Activated CD4-positive, alpha-beta T cell treated with anti-CD3 and anti-CD28 coated beads, Interleukin-2, amount 10 ng/mL, durations not matched to agents 7 days and 5 days (primary cell): ENCODE results near the gene MCIDAS. TPM values are rescaled to one million over a fixed set of nuclear protein-coding genes. Genes with fewer than 3 reads are reported as not detected.

Source experiments
- CTCF ChIA-PET: fragments of 350-600 bp; sonication (Branson Sonifier 250); formaldehyde crosslinking; loops from one replicate; lab custom pipeline; 2021; ENCODE audit warnings: antibody characterized with exemption; lab: Charles Lee
- POLR2A ChIA-PET: fragments of 350-600 bp; sonication (Branson Sonifier 250); formaldehyde crosslinking; loops from one replicate; lab custom pipeline; 2021; ENCODE audit warnings: antibody characterized with exemption; lab: Charles Lee
- DNase-seq: peaks from one replicate; pipeline ENCODE4 v3.0.0-alpha.2; 2020
- H3K27ac Mint-ChIP-seq: one replicate; pipeline ENCODE4 v1.8.0; 2021; ENCODE audit warnings: mild to moderate bottlenecking, moderate library complexity, mixed read lengths
- H3K27me3 Mint-ChIP-seq: one replicate; pipeline ENCODE4 v1.8.0; 2021; ENCODE audit warnings: mixed read lengths
- H3K36me3 Mint-ChIP-seq: one replicate; pipeline ENCODE4 v1.8.0; 2021; ENCODE audit warnings: low read depth, mixed read lengths
- H3K4me1 Mint-ChIP-seq: one replicate; pipeline ENCODE4 v1.8.0; 2021; ENCODE audit warnings: mixed read lengths
- H3K4me3 Mint-ChIP-seq: one replicate; pipeline ENCODE4 v1.8.0; 2021; ENCODE audit warnings: mild to moderate bottlenecking, moderate library complexity, mixed read lengths
- H3K9me3 Mint-ChIP-seq: one replicate; pipeline ENCODE4 v1.8.0; 2021; ENCODE audit warnings: mixed read lengths
- total RNA-seq, 2 experiments: library from RNA; stranded (reverse); gene quantifications; one replicate each; pipeline ENCODE4 v1.2.3, GENCODE V29; 2021

MCIDAS gene
- total RNA-seq: not detected

GRCh38 chr5:55226934-55227663 is at the start of gene MCIDAS:
TSS of gene MCIDAS (minus strand) at chr5:55227315. CDS start at chr5:55227138, 177 bp downstream.
- peaks cover 46% of the 10 kb centered on the region for H3K4me1 Mint-ChIP-seq
- POLR2A ChIA-PET: no interaction called here
- peaks cover 7% of the 10 kb centered on the region for H3K36me3 Mint-ChIP-seq
- peak; percentile 38 for DNase-seq
- peak within 1 kb of the TSS; percentile 54 for H3K4me3 Mint-ChIP-seq
- CTCF ChIA-PET: interaction anchor here (1.0 to 1.3 kb wide), 2 partner anchors 14 to 54 kb away, joined by 3 to 4 read pairs; partner anchors contain the start of gene CDC20B
- no peaks in the 10 kb centered on the region for H3K9me3 Mint-ChIP-seq
- peaks cover 91% of the 10 kb centered on the region for H3K27me3 Mint-ChIP-seq
- H3K27ac Mint-ChIP-seq: peak within 1 kb of the TSS; percentile 31

DNA sequence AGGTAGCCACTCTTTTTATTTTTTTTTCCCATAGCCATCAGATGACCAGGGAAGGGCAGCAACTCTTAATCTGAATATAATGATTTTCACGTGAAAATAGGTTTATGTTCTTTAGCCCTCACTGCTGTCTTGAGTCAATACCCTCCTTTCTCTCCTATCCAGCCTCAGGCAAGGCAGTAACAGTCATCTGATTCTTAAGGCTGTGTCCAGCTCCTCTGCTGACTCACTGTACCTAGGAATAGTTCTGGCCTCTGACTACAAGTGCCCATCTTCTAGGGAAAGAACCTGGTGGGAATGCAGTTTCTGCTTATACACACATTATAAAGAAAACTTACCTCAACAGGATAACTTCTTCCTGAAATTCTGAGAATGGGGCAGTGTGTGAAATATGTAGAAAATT is 49.7 kb upstream of the MCIDAS start:
- Mint-ChIP-seq H3K36me3 (peaks cover 43% of the 10 kb centered on the region), H3K27ac (no peak overlapping the region), H3K9me3 (no peaks in the 10 kb centered on the region), H3K27me3 (no peaks in the 10 kb centered on the region), H3K4me3 (no peak overlapping the region), H3K4me1 (no peaks in the 10 kb centered on the region)
- ChIA-PET CTCF (interaction anchor here (1.1 kb wide), 1 partner anchor 27 kb away, joined by 3 read pairs; no protein-coding TSS in a partner anchor), POLR2A (no interaction called here)
- no peak for DNase-seq

GRCh38 chr5:55258339-55258738 is 31.2 kb upstream of the MCIDAS start:
- Mint-ChIP-seq H3K27ac (no peak overlapping the region), H3K36me3 (peaks cover 38% of the 10 kb centered on the region), H3K4me1 (no peaks in the 10 kb centered on the region), H3K4me3 (no peak overlapping the region), H3K27me3 (no peaks in the 10 kb centered on the region), H3K9me3 (no peaks in the 10 kb centered on the region)
- ChIA-PET POLR2A (no interaction called here), CTCF (interaction anchor here (2.6 kb wide), 1 partner anchor 12 kb away, joined by 7 read pairs; no protein-coding TSS in a partner anchor)
- DNase-seq: no peak

DNA sequence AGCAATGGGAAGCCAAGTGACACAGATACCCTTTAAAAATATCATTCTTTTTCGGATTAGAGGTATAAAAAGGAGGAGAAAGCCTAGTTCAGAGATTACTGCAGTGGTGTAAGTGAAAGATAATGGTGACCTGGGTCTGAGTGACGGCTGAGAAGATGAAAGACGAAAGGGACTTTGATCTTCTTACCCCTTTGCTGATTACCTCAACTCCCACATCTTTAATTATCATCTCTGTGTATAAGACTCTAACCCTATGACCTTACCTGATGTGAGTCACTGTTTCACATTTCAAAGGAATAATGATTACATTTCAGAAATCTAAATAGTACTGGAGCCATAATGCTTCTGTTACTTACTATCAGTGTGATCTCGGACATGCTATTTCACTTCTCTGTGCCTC is 27.7 kb upstream of the MCIDAS start:
- ChIA-PET CTCF (no interaction called here), POLR2A (no interaction called here)
- Mint-ChIP-seq H3K4me3 (no peak overlapping the region), H3K9me3 (no peaks in the 10 kb centered on the region), H3K4me1 (no peaks in the 10 kb centered on the region), H3K27me3 (no peaks in the 10 kb centered on the region), H3K27ac (no peak overlapping the region), H3K36me3 (peaks cover 24% of the 10 kb centered on the region)
- no peak for DNase-seq

DNA sequence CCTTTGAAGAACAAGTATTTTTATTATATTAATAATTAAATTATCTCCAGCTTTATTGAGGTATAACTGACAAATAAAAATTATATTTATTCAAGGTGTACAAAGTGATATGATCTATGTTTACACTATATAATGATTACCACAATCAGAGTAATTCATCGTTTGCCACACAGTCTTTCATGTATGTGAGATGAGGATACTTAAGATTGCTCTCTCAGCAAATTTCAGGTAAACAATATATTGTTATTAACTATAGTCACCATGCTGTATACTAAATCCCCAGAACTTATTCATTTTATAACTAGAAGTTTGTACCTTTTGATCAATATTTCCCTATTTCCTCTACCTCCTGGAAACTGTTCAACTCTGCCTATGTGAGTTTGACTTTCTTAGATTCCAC is 22.9 kb upstream of the MCIDAS start:
- CTCF ChIA-PET: no interaction called here
- no peak for DNase-seq
- H3K9me3 Mint-ChIP-seq: peaks cover 11% of the 10 kb centered on the region
- H3K4me3 Mint-ChIP-seq: no peak overlapping the region
- POLR2A ChIA-PET: no interaction called here
- H3K27ac Mint-ChIP-seq: no peak overlapping the region
- peaks cover 9% of the 10 kb centered on the region for H3K27me3 Mint-ChIP-seq
- no peaks in the 10 kb centered on the region for H3K4me1 Mint-ChIP-seq
- H3K36me3 Mint-ChIP-seq: peaks cover 8% of the 10 kb centered on the region

- ChIA-PET POLR2A (no interaction called here), CTCF (interaction anchor here (0.8 kb wide), 1 partner anchor 177 kb away, joined by 9 read pairs; no protein-coding TSS in a partner anchor)
- peaks cover 40% of the 10 kb centered on the region for H3K27me3 Mint-ChIP-seq
- H3K4me3 Mint-ChIP-seq: no peak overlapping the region
- H3K9me3 Mint-ChIP-seq: peaks cover 4% of the 10 kb centered on the region
- H3K36me3 Mint-ChIP-seq: no peaks in the 10 kb centered on the region
- H3K4me1 Mint-ChIP-seq: no peaks in the 10 kb centered on the region
- no peak for DNase-seq
- no peak overlapping the region for H3K27ac Mint-ChIP-seq
Measured at GRCh38 chr5:55241746-55242145, 14.6 kb upstream of the MCIDAS start.

DNA sequence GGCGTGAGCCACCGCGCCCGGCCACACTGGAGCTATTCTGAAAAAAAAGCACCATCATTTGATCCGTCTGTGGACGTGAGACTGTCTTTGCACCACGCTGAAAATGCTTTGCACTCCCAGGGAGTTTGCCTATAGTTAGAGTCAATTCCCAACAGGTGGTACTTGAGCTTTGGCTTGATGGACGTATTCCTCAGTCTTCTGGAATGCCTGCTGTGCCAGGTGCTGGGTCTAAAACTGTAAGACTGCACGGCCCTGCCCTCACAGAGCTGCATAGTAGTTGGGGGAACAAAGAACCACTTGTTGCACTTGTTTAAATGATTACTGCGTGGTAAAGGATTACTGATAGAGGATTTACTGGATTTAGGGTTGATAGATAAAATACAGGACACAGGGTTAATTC is 9.7 kb upstream of the MCIDAS start:
- no peak overlapping the region for H3K27ac Mint-ChIP-seq
- peaks cover 65% of the 10 kb centered on the region for H3K27me3 Mint-ChIP-seq
- H3K36me3 Mint-ChIP-seq: no peaks in the 10 kb centered on the region
- H3K4me3 Mint-ChIP-seq: no peak overlapping the region
- CTCF ChIA-PET: interaction anchor here (1.4 kb wide), 1 partner anchor 9 kb away, joined by 6 read pairs; no protein-coding TSS in a partner anchor
- POLR2A ChIA-PET: no interaction called here
- no peaks in the 10 kb centered on the region for H3K9me3 Mint-ChIP-seq
- H3K4me1 Mint-ChIP-seq: peaks cover 15% of the 10 kb centered on the region
- DNase-seq: no peak

GRCh38 chr5:55234121-55234700 is 7.1 kb upstream of the MCIDAS start:
- no peaks in the 10 kb centered on the region for H3K36me3 Mint-ChIP-seq
- peaks cover 25% of the 10 kb centered on the region for H3K4me1 Mint-ChIP-seq
- H3K9me3 Mint-ChIP-seq: no peaks in the 10 kb centered on the region
- H3K27me3 Mint-ChIP-seq: peaks cover 74% of the 10 kb centered on the region
- ChIA-PET CTCF (interaction anchor here (1.1 to 3.5 kb wide), 3 partner anchors 12 to 73 kb away, joined by 3 to 11 read pairs (median 5); partner anchors contain the start of genes DHX29 and MTREX), POLR2A (no interaction called here)
- H3K4me3 Mint-ChIP-seq: peak overlapping the region; percentile 68
- H3K27ac Mint-ChIP-seq: no peak overlapping the region
- DNase-seq: no peak

GRCh38 chr5:55232985-55233928 is 6.1 kb upstream of the MCIDAS start, which contains the start of gene CCNO:
TSS of gene CCNO (minus strand) at chr5:55233608. CDS start at chr5:55233523, 85 bp downstream.
- peak; percentile 62 for DNase-seq
- H3K36me3 Mint-ChIP-seq: peaks cover 1% of the 10 kb centered on the region
- H3K27me3 Mint-ChIP-seq: peaks cover 78% of the 10 kb centered on the region
- H3K4me1 Mint-ChIP-seq: peaks cover 25% of the 10 kb centered on the region
- peak within 1 kb of the TSS; percentile 68 for H3K4me3 Mint-ChIP-seq
- no peaks in the 10 kb centered on the region for H3K9me3 Mint-ChIP-seq
- POLR2A ChIA-PET: no interaction called here
- CTCF ChIA-PET: interaction anchor here (0.9 to 3.5 kb wide), 7 partner anchors 10 to 1571 kb away, joined by 3 to 16 read pairs (median 4); no protein-coding TSS in a partner anchor
- peak within 1 kb of the TSS; percentile 33 for H3K27ac Mint-ChIP-seq

DNA sequence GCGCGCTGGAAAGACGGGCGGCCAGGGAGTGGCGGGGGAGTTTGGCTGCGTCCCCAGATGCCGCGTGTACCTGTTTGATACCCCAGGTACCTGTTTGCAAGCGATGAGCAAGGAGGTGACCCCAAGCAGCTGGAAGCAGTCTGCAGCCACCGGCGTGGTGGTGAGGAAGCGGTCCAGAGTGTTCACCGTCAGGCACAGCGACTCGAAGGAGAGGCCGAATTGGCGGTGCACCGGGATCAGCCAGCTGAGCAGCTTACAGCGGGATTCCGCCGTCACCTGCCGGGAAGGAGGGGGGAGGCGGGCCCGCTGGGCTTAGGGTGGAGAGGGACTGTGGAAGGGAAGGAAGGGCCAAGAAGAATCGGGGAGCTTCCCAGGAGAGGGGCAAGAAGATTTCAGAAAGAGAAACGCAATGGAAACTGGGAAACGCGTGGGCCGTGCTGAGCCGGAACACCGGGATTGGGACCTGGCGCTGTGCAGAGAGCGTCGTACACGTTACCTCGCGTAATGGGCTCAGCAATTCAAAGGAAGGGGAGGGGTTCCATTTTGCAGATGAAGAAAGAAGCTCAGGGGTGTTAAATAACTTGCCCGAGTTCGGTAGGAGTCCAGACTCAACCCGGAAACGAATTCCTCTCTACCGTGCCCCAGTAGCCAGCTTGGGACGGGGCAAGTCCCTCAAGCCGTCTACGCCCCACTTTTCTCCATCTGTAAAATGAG is 5.3 kb upstream of the MCIDAS start:
- CTCF ChIA-PET: interaction anchor here (0.5 to 3.5 kb wide), 9 partner anchors 9 to 1572 kb away, joined by 3 to 16 read pairs (median 4); no protein-coding TSS in a partner anchor
- H3K9me3 Mint-ChIP-seq: no peaks in the 10 kb centered on the region
- peak overlapping the region; percentile 65 for H3K4me3 Mint-ChIP-seq
- H3K4me1 Mint-ChIP-seq: peaks cover 32% of the 10 kb centered on the region
- H3K27ac Mint-ChIP-seq: peak overlapping the region; percentile 33
- H3K27me3 Mint-ChIP-seq: peaks cover 79% of the 10 kb centered on the region
- DNase-seq: no peak
- H3K36me3 Mint-ChIP-seq: peaks cover 1% of the 10 kb centered on the region
- POLR2A ChIA-PET: interaction anchor here (0.6 kb wide), 1 partner anchor 55 kb away, joined by 6 read pairs; no protein-coding TSS in a partner anchor

- peak overlapping the region; percentile 25 for H3K27ac Mint-ChIP-seq
- peak overlapping the region; percentile 65 for H3K4me3 Mint-ChIP-seq
- ChIA-PET POLR2A (interaction anchor here (0.6 kb wide), 1 partner anchor 54 kb away, joined by 6 read pairs; no protein-coding TSS in a partner anchor), CTCF (interaction anchor here (0.6 to 3.3 kb wide), 8 partner anchors 8 to 1573 kb away, joined by 3 to 16 read pairs (median 3); no protein-coding TSS in a partner anchor)
- H3K4me1 Mint-ChIP-seq: peaks cover 32% of the 10 kb centered on the region
- H3K9me3 Mint-ChIP-seq: no peaks in the 10 kb centered on the region
- H3K27me3 Mint-ChIP-seq: peaks cover 79% of the 10 kb centered on the region
- peaks cover 1% of the 10 kb centered on the region for H3K36me3 Mint-ChIP-seq
- DNase-seq: no peak
Measured at GRCh38 chr5:55231919-55232270, 4.8 kb upstream of the MCIDAS start.
